Gastroesophageal sphincter (tissue), 4 donors: ENCODE data around the gene EIF2D. TPM values are rescaled to one million over a fixed set of nuclear protein-coding genes. Genes with fewer than 3 reads are reported as not detected.

Experiments used
- ATAC-seq: fragments of 150-250 bp; one replicate; pipeline ENCODE4 v1.9.1; 2016; ENCODE audit warnings: mild to moderate bottlenecking, moderate library complexity
- H3K27ac ChIP-seq, 4 donors: fragments of 200-600 bp; sonication (generic) in 3 of 4; 1 replicate in 3 of 4; 2 replicates in 1 of 4; pipeline ENCODE4 v1.5.1; 2016 to 2019
- H3K27me3 ChIP-seq: fragments of 200-600 bp; sonication (generic); one replicate; pipeline ENCODE4 v1.5.1; 2019
- H3K36me3 ChIP-seq, 2 donors: fragments of 200-600 bp; sonication (generic); one replicate each; pipeline ENCODE4 v1.5.1; 2019; ENCODE audit warnings: control low read depth in 1 of 2
- H3K4me1 ChIP-seq, 3 donors: fragments of 200-600 bp; sonication (generic); 1 replicate in 2 of 3; 2 replicates in 1 of 3; pipeline ENCODE4 v1.5.1; 2016 to 2019; ENCODE audit warnings: control low read depth in 2 of 3
- H3K4me3 ChIP-seq, 2 donors: fragments of 200-600 bp; sonication (generic); one replicate each; pipeline ENCODE4 v1.5.1; 2019; ENCODE audit warnings: mild to moderate bottlenecking in 1 of 2, moderate library complexity in 1 of 2
- H3K9me3 ChIP-seq, 3 donors: fragments of 200-600 bp; sonication (generic); one replicate each; pipeline ENCODE4 v1.5.1; 2017 to 2019; ENCODE audit warnings: control low read depth in 2 of 3
- EP300 ChIP-seq: sonication (generic); formaldehyde crosslinking; IDR thresholded peaks from one replicate; pipeline ENCODE4 v1.6.1; 2017; ENCODE audit warnings: antibody characterized with exemption, mild to moderate bottlenecking
- POLR2A ChIP-seq, 2 donors: fragments of 450-650 bp; IDR thresholded peaks; one replicate each; pipeline ENCODE4 v1.6.1; 2017; ENCODE audit warnings: antibody characterized with exemption in 2 of 2, mild to moderate bottlenecking in 2 of 2, moderate library complexity in 1 of 2
- POLR2AphosphoS5 ChIP-seq: sonication (generic); formaldehyde crosslinking; IDR thresholded peaks from one replicate; pipeline ENCODE4 v1.6.1; 2017; ENCODE audit warnings: antibody characterized with exemption
- WGBS, 2 donors: methylation state at CpG; one replicate each; pipeline ENCODE4 v1.1.5; 2018; ENCODE audit warnings: low coverage in 1 of 2; 5-methylcytosine and 5-hydroxymethylcytosine counted together
- total RNA-seq, 4 donors: library from RNA; depleted of rRNA; stranded (reverse); fragments of >200 nt; gene quantifications; one replicate each; pipeline ENCODE4 v1.1.0, GENCODE V29; 2016
- TF ChIP-seq, protein P1 (sequence below), 4 experiments: fragments of 200-600 bp in 2 of 4; fragments of 450-650 bp in 2 of 4; sonication (generic) in 1 of 4; IDR thresholded peaks; one replicate each; pipeline ENCODE4 v1.5.1; 2017 to 2019; ENCODE audit warnings: antibody characterized with exemption in 4 of 4, mild to moderate bottlenecking in 2 of 4, moderate library complexity in 2 of 4

EIF2D gene
- total RNA-seq, 4 donors from 2014 or later, result 43.7 to 60.1 (median 52.6) TPM

DNA sequence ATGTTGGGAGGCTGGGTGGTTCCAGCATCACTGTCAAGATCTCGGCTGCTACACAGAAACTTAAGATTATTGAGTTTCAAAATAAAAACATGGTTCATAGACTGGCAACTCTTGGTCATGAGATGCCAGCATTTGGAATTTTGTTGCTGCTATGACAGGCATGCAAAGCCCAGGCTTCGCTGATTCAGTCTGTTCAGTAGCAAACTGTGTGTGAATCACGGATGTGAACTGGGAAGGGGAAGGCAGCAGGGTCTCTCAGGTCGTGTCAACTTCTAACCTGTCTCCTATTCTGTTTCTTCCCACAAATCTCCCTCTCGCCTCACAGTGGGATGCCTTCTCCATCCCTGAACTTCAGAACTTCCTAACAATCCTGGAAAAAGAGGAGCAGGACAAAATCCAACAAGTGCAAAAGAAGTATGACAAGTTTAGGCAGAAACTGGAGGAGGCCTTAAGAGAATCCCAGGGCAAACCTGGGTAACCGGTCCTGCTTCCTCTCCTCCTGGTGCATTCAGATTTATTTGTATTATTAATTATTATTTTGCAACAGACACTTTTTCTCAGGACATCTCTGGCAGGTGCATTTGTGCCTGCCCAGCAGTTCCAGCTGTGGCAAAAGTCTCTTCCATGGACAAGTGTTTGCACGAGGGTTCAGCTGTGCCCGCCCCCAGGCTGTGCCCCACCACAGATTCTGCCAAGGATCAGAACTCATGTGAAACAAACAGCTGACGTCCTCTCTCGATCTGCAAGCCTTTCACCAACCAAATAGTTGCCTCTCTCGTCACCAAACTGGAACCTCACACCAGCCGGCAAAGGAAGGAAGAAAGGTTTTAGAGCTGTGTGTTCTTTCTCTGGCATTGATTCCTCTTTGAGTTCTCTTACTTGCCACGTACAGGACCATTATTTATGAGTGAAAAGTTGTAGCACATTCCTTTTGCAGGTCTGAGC, 25.5 kb downstream of the EIF2D start:
- TF ChIP-seq POLR2A (IDR thresholded peaks at IDR 0.05), result no peak
- TF ChIP-seq POLR2AphosphoS5, result no peak
- no peak for TF ChIP-seq EP300
- TF ChIP-seq, protein P1, sequence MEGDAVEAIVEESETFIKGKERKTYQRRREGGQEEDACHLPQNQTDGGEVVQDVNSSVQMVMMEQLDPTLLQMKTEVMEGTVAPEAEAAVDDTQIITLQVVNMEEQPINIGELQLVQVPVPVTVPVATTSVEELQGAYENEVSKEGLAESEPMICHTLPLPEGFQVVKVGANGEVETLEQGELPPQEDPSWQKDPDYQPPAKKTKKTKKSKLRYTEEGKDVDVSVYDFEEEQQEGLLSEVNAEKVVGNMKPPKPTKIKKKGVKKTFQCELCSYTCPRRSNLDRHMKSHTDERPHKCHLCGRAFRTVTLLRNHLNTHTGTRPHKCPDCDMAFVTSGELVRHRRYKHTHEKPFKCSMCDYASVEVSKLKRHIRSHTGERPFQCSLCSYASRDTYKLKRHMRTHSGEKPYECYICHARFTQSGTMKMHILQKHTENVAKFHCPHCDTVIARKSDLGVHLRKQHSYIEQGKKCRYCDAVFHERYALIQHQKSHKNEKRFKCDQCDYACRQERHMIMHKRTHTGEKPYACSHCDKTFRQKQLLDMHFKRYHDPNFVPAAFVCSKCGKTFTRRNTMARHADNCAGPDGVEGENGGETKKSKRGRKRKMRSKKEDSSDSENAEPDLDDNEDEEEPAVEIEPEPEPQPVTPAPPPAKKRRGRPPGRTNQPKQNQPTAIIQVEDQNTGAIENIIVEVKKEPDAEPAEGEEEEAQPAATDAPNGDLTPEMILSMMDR (IDR thresholded peaks at IDR 0.05), result no peak
- WGBS, 2 donors, result 69 to 72% methylated on average over 7 to 9 of the region's 13 CpGs
- no peak overlapping the region for H3K4me3 ChIP-seq
- no peaks in the 10 kb centered on the region for H3K9me3 ChIP-seq
- H3K4me1 ChIP-seq, result peaks cover 0 to 44% (median 3%) of the 10 kb centered on the region in 3 donors
- H3K27me3 ChIP-seq, result no peaks in the 10 kb centered on the region
- H3K27ac ChIP-seq, result peak overlapping the region in 3 of 4 donors; percentile 19 to 58 (median 39)
- no peak for ATAC-seq
- peaks cover 0 to 84% of the 10 kb centered on the region in 2 donors for H3K36me3 ChIP-seq

DNA sequence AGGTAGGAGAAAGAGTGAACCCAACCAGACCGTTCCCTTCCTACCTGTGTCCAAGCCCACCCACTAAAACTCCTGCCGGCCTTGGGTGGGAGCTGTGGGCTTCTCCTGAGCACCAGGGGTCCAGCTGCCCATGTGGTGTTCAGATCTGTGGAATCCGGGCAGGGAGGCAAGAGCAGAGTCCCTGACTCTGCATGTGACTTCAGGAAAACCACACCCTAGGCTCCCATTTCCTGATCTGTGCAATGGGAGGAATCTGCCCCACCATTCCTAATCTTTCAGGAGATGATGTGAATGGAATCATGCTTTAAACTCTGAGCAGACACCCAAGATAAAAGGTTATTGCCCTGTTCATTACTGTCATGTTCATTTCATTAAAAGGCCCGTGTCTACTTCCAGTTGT, 27.6 kb downstream of the EIF2D start:
- no peaks in the 10 kb centered on the region for H3K27me3 ChIP-seq
- H3K9me3 ChIP-seq, result no peaks in the 10 kb centered on the region
- no peak overlapping the region for H3K4me3 ChIP-seq
- 74 to 82% methylated on average over 1 to 3 of the region's 4 CpGs for WGBS, 2 donors
- peaks cover 0 to 63% of the 10 kb centered on the region in 2 donors for H3K36me3 ChIP-seq
- no peak overlapping the region for H3K27ac ChIP-seq
- H3K4me1 ChIP-seq, result peaks cover 0 to 37% (median 3%) of the 10 kb centered on the region in 3 donors
- ATAC-seq, result no peak
- TF ChIP-seq POLR2AphosphoS5 (no peak), POLR2A (IDR thresholded peaks at IDR 0.05) (no peak), EP300 (no peak)
- TF ChIP-seq, protein P1 (IDR thresholded peaks at IDR 0.05), result no peak

DNA sequence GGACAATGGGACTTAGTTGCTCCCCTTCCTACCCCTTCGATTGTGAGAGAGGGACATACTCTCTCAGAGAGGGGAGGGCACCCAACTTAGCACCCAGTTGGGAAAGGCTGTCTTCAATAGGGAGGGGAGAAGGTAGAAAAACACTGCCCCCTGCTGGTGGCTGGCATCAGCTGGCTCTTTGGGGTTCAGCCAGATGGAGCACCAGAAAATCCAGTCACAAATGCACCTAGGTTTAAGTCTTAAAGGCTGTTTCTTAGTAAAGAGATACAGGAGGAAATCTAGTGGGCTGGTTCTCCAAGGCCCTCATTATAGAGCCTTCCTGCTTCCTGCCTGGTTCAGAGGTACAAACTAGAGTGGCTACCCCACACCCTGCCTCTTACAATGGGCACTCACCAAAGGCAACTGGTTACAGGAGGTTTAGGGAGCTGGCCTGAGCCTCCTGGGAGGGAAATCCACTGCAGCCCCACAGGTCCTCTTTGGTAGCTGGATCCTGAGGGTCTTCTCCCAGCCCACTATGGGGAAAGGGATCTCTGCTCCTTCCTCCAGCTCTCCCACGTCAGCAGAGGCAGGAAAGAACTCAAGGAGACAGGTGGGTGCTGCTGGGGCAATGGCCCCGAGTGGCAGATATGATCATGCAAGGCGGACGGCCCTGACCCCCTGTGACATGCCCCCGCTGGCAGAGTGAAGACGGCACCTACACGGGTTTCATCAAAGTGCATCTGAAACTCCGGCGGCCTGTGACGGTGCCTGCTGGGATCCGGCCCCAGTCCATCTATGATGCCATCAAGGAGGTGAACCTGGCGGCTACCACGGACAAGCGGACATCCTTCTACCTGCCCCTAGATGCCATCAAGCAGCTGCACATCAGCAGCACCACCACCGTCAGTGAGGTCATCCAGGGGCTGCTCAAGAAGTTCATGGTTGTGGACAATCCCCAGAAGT, 28.3 kb downstream of the EIF2D start:
- no peak for TF ChIP-seq EP300
- no peak for TF ChIP-seq POLR2A (IDR thresholded peaks at IDR 0.05)
- no peak for TF ChIP-seq POLR2AphosphoS5
- TF ChIP-seq, protein P1 (IDR thresholded peaks at IDR 0.05), result peak; percentile 86 to 93 (median 90)
- Histone ChIP-seq H3K27ac (no peak overlapping the region), H3K4me3 (no peak overlapping the region), H3K4me1 (peaks cover 0 to 32% (median 3%) of the 10 kb centered on the region in 3 donors), H3K27me3 (no peaks in the 10 kb centered on the region), H3K36me3 (peaks cover 0 to 56% of the 10 kb centered on the region in 2 donors), H3K9me3 (no peaks in the 10 kb centered on the region)
- WGBS, 2 donors, result 78 to 100% methylated on average over 1 to 8 of the region's 16 CpGs
- ATAC-seq, result peak; percentile 51

DNA sequence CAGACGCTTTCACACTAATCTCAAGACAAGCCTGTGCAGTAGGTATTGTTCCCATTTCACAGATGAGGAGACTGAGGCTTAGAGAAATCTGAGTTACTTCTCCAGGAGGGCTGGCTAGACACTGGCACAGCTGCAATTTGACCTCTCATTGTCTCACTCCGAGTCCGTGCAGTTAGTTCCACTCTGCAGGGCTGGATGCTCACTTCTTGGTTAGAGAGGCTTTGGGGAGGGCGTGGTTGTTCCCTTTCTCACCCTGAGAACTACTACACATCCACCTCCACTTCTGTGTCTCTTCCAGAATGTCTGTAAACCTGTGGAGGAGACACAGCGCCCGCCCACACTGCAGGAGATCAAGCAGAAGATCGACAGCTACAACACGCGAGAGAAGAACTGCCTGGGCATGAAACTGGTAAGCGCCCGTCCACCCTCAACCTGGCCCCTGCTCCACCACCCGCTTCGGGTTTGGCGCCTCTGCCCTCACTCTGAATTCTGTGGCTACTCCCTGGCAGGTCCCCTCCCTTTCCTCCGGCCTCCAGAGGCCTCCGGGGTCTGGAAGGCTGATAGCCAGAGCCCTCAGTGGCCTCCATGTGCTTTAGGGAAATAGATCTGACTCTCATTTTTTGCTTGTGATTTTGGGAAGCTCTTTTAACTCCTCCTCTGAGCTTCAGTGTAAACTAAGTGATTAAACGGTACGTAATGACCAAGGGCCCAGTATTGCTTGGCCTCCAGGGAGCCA, 29.1 kb downstream of the EIF2D start:
- Histone ChIP-seq H3K4me3 (no peak overlapping the region), H3K27me3 (no peaks in the 10 kb centered on the region), H3K27ac (no peak overlapping the region), H3K36me3 (peaks cover 0 to 48% of the 10 kb centered on the region in 2 donors), H3K9me3 (no peaks in the 10 kb centered on the region), H3K4me1 (peaks cover 0 to 24% (median 0%) of the 10 kb centered on the region in 3 donors)
- TF ChIP-seq POLR2A (IDR thresholded peaks at IDR 0.05) (no peak), EP300 (no peak), POLR2AphosphoS5 (no peak)
- TF ChIP-seq, protein P1 (IDR thresholded peaks at IDR 0.05), result no peak
- no peak for ATAC-seq
- WGBS, 2 donors, result 74 to 81% methylated on average over 7 to 18 of the region's 18 CpGs
